Psoas muscle (tissue), 8 donors: ENCODE data around the gene DCLRE1B. TPM values are rescaled to one million over a fixed set of nuclear protein-coding genes. Genes with fewer than 3 reads are reported as not detected.

Source experiments
- ATAC-seq, 4 donors: fragments of 200-7000 bp; cut with Tn5 transposase; one replicate each; pipeline ENCODE4 v1.9.1; 2020; ENCODE audit warnings: moderate library complexity in 3 of 4, mild to moderate bottlenecking in 2 of 4
- DNase-seq, 2 donors: peaks; one replicate each; pipeline ENCODE4 v3.0.0-alpha.2; 2020
- H3K27ac ChIP-seq: fragments of 200-600 bp; one replicate; pipeline ENCODE4 v1.8.0; 2022
- H3K27me3 ChIP-seq, 3 donors: fragments of 200-600 bp in 1 of 3; one replicate each; pipeline versions ENCODE4 v1.6.1 to v1.8.0; 2013 to 2022; ENCODE audit warnings: low read length in 2 of 3, mild to moderate bottlenecking in 2 of 3, moderate library complexity in 1 of 3; ENCODE audit not compliant: insufficient read depth in 3 of 3
- H3K36me3 ChIP-seq, 2 donors: fragments of 200-600 bp in 1 of 2; one replicate each; pipeline versions ENCODE4 v1.6.1 to v1.8.0; 2013 to 2022; ENCODE audit warnings: low read depth in 1 of 2, mild to moderate bottlenecking in 1 of 2, moderate library complexity in 1 of 2; ENCODE audit not compliant: insufficient read depth in 1 of 2
- H3K4me1 ChIP-seq: fragments of 200-600 bp; one replicate; pipeline ENCODE4 v1.8.0; 2022
- H3K4me3 ChIP-seq: fragments of 200-600 bp; one replicate; pipeline ENCODE4 v1.8.0; 2022; ENCODE audit warnings: mild to moderate bottlenecking
- H3K9me3 ChIP-seq: fragments of 200-600 bp; one replicate; pipeline ENCODE4 v1.8.0; 2022
- WGBS, 3 donors: extraction: QIAGEN DNeasy Blood & Tissue Kit; methylation state at CpG; one replicate each; pipeline versions ENCODE4 v1.1.6 to v1.1.7; 2013; 5-methylcytosine and 5-hydroxymethylcytosine counted together
- intact Hi-C, 2 donors: fragments of 100-400 bp; cut with DNase I; formaldehyde crosslinking; loops; one replicate each; pipeline versions ENCODE4 v1.11.0 to v1.14.2; 2022
- polyA plus RNA-seq, 3 donors: library from polyadenylated mRNA; stranded (reverse); fragments of 200-250 nt; gene quantifications; one replicate each; pipeline ENCODE4 v1.2.3, GENCODE V29; 2013
- total RNA-seq, 4 donors: library from RNA; stranded (reverse); fragmentation: NEBNext Ultra II Directional in 2 of 4; extraction: Animal tissue kit (Norgen Biotek cat#: 25700) in 2 of 4; gene quantifications; one replicate each; pipeline versions ENCODE4 v1.2.1 to v1.2.4, GENCODE V29; 2021 to 2023
- TF ChIP-seq, protein P1 (sequence below): fragments of 200-600 bp; IDR thresholded peaks from one replicate; pipeline ENCODE4 v1.8.0; 2022; ENCODE audit warnings: antibody characterized with exemption
- donor health status: healthy with polysubstance abuse.
- donor health status: DM: no; HTN: no; CAD: no; lungs with moderate emphysema.
- donor health status: Bipolar disorder and iron deficiency.
- donor health status: healthy.
- donor health status: DM: yes; HTN: yes; CAD: no.
- donor health status: DM: no; HTN: no; CAD: no.
- donor health status: DM: no; HTN: no; CAD: no.
- donor health status: DM: yes; HTN: yes; CAD: no.

DCLRE1B gene
- total and polyA plus RNA-seq, 7 donors: 1.2 to 2.6 (median 2.2) TPM

GRCh38 chr1:113868387-113869083, 36.6 kb upstream of the DCLRE1B start:
- intact Hi-C loops: no loop called here

DNA sequence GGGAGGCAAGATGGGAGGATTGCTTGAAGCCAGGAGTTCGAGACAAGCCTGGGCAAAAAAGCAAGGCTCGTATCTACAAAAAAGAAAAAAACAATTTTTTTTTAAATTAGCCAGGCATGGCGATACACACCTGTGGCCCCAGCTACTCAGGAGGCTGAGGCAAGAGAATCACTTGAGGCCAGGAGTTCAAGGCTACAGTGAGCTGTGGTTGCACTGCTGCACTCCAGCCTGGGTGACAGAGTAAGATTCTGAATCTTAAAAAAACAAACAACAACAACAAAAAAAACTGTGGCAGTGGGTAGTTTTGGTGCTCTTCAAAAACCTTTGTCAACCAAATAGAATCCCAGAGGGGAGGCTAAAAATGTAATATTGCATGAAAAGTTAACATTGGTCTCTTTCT, 34.3 kb upstream of the DCLRE1B start:
- Histone ChIP-seq H3K27me3 (no peaks in the 10 kb centered on the region), H3K4me1 (no peaks in the 10 kb centered on the region), H3K4me3 (no peak overlapping the region), H3K36me3 (no peaks in the 10 kb centered on the region), H3K9me3 (no peaks in the 10 kb centered on the region), H3K27ac (no peak overlapping the region)
- intact Hi-C loops: no loop called here
- TF ChIP-seq, protein P1, sequence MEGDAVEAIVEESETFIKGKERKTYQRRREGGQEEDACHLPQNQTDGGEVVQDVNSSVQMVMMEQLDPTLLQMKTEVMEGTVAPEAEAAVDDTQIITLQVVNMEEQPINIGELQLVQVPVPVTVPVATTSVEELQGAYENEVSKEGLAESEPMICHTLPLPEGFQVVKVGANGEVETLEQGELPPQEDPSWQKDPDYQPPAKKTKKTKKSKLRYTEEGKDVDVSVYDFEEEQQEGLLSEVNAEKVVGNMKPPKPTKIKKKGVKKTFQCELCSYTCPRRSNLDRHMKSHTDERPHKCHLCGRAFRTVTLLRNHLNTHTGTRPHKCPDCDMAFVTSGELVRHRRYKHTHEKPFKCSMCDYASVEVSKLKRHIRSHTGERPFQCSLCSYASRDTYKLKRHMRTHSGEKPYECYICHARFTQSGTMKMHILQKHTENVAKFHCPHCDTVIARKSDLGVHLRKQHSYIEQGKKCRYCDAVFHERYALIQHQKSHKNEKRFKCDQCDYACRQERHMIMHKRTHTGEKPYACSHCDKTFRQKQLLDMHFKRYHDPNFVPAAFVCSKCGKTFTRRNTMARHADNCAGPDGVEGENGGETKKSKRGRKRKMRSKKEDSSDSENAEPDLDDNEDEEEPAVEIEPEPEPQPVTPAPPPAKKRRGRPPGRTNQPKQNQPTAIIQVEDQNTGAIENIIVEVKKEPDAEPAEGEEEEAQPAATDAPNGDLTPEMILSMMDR: no peak
- 86 to 93% (median 90%) methylated on average over 3 of the region's 3 CpGs for WGBS, 3 donors
- ATAC-seq: no peak
- no peak for DNase-seq

More at GRCh38 chr1:113868387-113869083, 36.6 kb upstream of the DCLRE1B start:
- Histone ChIP-seq H3K27ac (no peak overlapping the region), H3K27me3 (no peaks in the 10 kb centered on the region), H3K4me1 (no peaks in the 10 kb centered on the region), H3K4me3 (no peak overlapping the region), H3K9me3 (no peaks in the 10 kb centered on the region), H3K36me3 (no peaks in the 10 kb centered on the region)
- TF ChIP-seq, protein P1: no peak
- no peak for ATAC-seq
- WGBS, 3 donors: 89 to 94% (median 89%) methylated on average over 4 of the region's 4 CpGs
- DNase-seq: no peak

GRCh38 chr1:113871597-113872113, 33.5 kb upstream of the DCLRE1B start, which contains the start of gene PTPN22:
Gene PTPN22 (minus strand): TSS chr1:113871712.
- no peaks in the 10 kb centered on the region for H3K4me1 ChIP-seq
- ATAC-seq (peak in 2 of 4 donors; percentile 42 to 53), DNase-seq (peak in 1 of 2 donors; percentile 16)
- intact Hi-C loops: no loop called here
- peak within 1 kb of the TSS; percentile 30 for H3K27ac ChIP-seq
- no peaks in the 10 kb centered on the region for H3K27me3 ChIP-seq
- no peak within 1 kb of the TSS for H3K4me3 ChIP-seq
- TF ChIP-seq, protein P1: no peak
- H3K9me3 ChIP-seq: no peaks in the 10 kb centered on the region
- no peaks in the 10 kb centered on the region for H3K36me3 ChIP-seq
- WGBS, 3 donors: 63 to 68% (median 65%) methylated on average over 4 of the region's 4 CpGs

- TF ChIP-seq, protein P1: no peak
- Histone ChIP-seq H3K9me3 (no peaks in the 10 kb centered on the region), H3K27me3 (no peaks in the 10 kb centered on the region), H3K36me3 (no peaks in the 10 kb centered on the region), H3K27ac (peak overlapping the region; percentile 30), H3K4me3 (no peak overlapping the region), H3K4me1 (no peaks in the 10 kb centered on the region)
- ATAC-seq (no peak), DNase-seq (no peak)
- intact Hi-C loops: no loop called here
These were observed 32.7 kb upstream of the DCLRE1B start for GRCh38 chr1:113872219-113872935.
